Activated effector memory CD4-positive, alpha-beta T cell treated with anti-CD3 and anti-CD28 coated beads, Interleukin-2, amount 50 U/mL, for 16 hours (primary cell): Measurements from ENCODE around the gene UBASH3A.
A peak's percentile ranks its signal among the peaks of the same experiment; 100 is the strongest.

Experiments
- DNase-seq: peaks from one replicate; pipeline ENCODE4 v3.0.0-alpha.2; 2020

UBASH3A gene

DNA sequence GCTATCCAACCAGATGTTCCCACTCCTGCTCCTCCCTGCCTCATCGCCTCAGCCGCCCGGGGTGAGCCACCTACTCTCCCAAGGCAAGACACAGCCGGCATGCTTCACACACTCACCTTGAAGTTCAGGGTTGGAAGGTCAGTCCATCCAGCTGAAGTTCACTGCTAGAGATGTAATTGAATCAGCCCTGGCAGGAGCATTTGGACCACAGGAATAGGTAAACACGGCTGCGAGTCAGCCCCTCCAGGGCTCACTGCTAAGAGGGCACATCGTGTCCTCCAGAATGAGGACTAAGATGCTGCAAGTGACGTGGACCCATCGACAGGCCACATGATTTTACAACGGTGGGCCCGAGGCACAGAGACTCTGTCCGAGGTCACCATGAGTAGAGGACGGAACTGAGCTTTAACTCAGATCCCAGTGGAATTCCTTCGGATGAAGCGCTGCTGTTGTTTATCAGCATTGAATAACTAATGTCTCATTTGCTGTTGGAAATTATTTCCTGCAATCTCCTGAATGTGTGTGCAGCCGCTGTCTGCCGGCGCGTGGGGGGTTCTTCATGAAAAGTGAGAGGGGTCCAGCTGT lies 50.4 kb downstream of the UBASH3A start:
- no peak for DNase-seq

DNA sequence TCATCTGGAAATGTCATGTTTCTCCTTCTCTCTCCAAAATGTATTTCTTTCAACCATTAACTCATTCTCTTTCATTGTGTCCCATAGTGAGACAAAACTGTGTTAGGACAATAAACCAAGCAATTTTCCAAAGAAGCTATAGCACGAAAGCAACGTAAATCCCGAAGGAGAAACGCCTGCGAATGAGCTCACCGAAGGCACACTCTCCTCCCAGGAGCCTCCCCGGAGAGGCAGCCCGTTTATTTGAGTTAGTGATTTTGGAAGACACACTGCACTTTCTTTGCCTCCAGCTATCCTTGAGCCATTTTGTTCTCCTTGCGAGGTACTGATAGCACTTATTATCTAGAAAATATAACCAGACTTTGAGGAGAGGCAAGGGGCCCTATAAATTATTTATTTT lies 51.1 kb downstream of the UBASH3A start:
- no peak for DNase-seq

DNA sequence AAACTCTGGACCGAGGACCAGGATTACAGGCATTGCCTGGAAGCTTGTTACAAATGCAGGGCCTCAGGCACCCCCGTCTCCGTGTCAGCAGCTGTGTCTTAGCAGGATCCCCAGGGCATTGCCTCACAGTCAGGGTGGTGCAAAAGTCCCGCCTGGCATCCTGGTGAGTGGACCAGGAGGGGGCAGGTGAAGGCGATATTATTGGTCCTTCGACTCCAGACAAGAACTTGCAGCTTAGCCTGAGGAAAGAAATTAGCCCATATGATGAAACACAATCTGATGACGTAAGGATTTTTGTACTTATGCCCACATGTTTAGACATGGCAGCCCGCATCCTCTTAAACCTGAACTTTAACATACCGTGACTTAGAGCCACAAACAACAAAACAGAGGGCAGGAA lies 51.5 kb downstream of the UBASH3A start:
- peak; percentile 58 for DNase-seq

DNA sequence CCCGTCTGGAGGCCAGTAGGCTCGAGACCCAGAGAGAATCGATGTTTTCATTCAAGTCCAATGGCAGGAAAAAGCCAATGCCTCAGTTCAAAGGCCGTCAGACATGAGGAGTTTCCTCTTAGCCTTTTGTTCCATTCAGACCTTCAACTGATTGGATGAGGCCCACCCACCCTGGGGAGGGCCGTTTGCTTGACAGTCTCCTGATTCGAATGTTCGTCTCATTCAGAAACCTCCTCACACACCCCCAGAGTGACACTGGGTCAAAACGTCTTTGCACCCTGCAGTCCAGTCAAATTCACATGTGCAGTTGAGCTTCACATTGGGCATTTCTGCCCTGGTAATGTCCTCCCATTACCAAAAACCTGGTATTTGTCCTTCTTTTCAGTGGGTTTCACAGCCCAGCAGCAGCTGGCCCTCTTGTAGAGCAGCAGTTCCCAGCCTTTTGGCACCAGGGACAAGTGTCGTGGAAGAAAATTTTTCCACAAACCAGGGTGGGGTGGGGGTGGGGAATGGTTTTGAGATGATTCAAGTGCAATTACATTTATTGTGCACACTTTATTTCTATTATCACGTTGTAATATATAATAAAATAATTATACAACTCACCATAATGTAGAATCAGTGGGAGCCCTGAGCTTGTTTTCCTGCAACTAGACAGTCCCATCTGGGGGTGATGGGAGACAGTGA lies 52.2 kb downstream of the UBASH3A start:
- DNase-seq: peak; percentile 25

GRCh38 chr21:42456457-42456856 lies 52.8 kb downstream of the UBASH3A start:
- peak; percentile 78 for DNase-seq

GRCh38 chr21:42459082-42459460 lies 55.4 kb downstream of the UBASH3A start:
- DNase-seq: no peak

DNA sequence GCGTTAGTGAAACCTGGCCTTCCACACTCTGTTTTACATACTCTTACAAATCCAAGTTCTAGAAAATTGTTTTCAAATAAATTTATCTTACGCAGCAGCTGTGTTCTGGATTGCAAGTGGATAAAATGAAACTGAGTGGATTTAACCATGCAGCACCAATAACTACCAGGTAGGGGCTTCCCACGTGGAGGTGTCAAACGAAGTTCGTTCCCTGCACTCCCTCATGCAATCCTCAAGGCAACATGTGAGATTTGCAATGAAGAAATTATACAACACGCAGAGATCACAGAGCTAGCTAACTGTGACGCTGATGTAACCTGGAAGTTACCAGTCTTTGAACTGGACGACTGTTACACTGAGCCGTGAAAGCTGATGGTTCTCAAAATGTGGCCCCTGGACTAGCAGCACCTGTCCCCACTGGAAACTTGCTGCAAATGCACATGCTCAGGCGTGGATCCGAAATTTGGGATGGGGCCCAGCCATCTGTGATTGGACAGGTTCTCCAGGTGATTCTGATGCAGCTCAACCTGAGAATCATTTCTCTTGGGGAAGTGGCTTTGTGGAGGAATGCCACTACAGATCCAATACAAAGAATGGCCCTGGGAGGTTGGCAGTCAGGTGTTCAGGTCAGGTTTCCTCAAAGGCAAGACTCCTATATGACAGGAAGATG lies 56.0 kb downstream of the UBASH3A start:
- DNase-seq: peak; percentile 41

- DNase-seq: peak; percentile 77
Measured at GRCh38 chr21:42460391-42461184, 56.9 kb downstream of the UBASH3A start.

DNA sequence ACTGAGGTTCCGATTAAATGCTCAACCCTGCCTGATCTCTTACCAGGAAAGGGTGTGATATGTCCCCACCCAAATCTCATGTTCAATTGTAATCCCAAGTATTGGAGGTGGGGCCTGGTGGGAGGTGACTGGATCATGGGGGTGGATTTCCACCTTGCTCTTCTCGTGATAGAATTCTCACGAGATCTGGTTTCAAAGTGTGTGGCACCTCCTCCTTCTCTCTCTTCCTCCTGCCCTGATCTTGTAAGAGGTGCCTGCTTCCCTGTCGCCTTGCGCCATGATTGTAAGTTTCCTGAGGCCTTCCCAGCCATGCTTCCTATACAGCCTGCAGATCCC lies 57.5 kb downstream of the UBASH3A start:
- DNase-seq: no peak

DNA sequence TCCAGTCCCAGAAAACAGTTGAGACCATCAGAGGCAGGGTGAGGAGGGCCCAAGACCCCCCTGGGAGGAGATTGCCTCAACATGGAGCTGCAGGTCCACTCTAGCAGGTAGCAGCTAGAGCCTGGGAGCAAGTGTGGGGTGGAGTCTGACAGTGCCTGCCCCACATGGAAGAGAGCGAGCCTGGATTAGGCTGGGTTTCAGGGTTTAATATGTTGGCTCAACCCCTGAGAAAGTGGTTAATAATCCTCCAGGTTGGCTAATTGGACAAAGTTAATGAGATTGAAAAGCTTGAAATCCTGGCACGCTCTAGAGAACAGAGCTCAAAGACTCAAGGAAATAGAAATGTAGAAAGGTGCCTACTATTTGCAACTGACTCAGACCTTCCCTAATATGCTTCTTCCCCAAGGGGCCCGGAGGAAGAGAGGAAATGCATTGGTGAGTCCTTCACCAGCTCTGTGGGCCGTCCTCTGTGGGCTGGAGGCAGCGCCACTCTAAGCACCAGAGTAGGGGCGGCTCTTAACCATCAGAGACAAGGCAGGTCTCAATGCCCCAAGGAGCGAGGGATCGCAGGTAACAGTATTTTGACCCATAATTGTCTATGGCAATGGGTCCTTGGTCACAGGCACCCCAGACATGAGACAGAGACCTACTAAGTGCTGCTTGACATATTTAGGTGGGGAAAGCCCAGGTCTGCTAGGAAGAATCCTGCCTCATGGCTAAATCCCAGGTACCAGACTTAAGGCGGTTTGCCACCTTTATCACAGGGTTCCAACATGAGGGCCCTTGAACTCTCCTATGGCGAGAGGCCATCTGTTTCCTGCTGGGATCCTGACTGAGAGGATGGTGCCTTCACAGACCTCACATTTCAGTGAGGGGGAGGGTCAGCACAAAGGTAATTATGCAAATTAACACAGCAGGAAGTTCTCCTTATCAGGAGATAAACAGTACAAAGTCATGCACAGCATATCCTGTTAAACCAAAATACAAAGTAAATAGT lies 58.5 kb downstream of the UBASH3A start:
- peak; percentile 56 for DNase-seq

- DNase-seq: peak; percentile 84
Measured at GRCh38 chr21:42463861-42464515, 60.3 kb downstream of the UBASH3A start.

GRCh38 chr21:42465008-42465802 lies 61.5 kb downstream of the UBASH3A start:
- DNase-seq: peak; percentile 52

- DNase-seq: no peak
Measured at GRCh38 chr21:42465803-42466127, 62.1 kb downstream of the UBASH3A start.

DNA sequence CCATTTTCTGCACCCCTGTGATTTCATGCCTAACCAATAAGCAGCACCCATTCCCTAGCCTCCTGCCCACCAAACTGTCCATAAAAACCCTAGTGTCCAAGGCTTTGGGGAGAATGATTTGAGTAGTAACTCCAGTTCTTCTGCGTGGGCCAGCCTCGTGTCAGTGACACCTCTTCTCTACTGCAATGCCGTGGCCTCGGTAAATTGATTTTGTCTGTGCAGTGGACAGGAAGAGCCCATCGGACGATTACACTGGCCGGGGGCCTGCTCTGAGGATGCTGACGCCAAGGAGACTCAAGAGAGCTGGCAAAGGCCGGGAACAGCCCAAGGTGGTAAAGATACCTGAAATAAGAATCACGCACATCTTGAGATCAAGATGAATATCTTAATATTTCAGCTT lies 63.0 kb downstream of the UBASH3A start:
- DNase-seq: peak; percentile 31

DNA sequence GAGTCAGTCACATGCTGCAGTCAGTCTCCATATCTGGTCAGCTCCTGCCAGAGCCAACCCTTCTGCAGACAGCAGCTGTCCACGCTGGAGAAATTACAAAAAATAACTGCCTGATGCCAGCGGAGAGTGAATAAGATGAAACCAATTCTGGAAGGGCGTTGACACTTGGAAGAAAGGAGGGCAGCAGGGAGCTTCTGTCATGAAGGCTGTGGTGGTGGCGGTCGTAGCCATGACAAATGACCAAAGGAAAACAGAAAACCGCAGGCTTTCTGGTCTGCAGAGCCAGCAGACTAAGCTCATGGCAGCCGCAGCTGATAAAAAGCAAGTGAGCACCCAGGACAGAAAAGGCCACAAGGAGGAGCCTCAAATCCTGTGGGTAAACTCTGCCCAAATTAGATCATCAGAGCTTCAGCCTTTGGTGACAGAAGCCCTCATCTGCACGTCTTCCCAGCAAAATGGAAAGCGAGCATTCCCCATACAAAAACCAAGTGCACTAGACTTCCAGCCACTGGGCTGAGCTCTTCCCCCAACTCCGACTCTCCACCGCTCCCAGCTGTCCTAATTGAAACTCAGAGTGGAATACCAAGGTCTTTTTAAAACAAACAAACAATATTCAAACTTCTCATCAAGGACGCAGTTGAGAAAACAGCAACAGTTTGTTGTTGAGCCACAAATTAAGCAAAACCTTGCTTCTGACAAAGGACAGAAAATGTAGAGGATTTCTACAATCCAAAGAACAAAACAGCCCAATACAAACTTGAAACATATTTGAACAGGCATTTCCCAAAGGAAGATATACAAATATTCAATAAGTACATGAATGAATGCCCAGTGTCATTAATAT lies 63.7 kb downstream of the UBASH3A start:
- peak; percentile 31 for DNase-seq

- peak; percentile 30 for DNase-seq
Measured at GRCh38 chr21:42468491-42469131, 64.9 kb downstream of the UBASH3A start.

DNA sequence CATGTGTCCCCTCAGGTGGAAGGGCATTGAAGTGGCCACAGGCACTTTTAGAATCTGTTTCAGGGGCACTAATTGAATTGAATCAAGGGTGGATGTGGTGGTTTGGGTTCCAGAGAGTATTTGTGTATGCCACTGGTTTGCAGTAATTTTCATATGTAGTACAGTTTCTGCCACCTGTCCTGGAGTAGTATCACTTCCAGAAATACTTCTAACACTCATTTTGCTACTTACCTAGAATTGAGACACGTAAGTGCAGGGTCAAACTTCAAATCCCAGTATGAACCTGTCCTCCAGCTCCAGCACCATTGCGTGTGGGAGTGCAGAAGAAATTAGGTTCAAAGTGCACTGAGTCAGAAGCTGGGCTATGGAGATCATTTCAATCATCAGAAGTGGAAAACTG lies 65.6 kb downstream of the UBASH3A start:
- DNase-seq: no peak

DNA sequence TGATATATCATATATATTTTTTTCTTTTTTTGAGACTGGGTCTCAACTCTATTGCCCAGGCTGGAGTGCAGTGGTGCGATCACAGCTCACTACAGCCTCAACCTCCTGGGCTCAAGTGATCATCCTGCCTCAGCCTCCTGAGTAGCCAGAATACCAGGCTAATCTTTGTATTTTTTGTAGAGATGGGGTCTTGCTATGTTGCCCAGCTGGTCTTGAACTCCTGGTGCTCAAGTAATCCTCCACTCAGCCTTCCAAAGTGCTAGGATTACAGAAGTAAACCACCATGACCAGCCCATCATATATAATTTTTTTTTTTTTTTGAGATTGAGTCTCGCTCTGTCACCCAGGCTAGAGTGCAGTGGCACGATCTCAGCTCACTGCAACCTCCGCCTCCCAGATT lies 66.0 kb downstream of the UBASH3A start:
- peak; percentile 4 for DNase-seq

DNA sequence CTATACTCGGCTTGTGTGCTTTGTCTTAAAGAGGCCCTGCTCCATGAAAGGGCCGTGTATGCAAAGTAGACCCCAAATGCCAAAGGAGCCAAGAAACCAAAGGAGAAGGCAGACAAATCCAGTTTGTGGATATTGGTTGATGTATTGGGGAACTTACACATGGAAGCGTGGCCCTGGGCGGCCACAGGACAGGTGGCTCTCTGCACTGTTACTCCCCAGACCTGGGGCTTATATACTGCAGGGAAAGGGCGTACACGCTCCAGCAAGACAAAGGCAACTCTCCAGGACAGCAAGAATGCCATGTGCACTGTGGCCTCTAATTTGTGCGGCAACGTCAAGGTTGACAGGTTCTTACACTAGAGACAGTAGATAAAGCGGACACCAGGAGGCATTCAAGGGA lies 67.5 kb downstream of the UBASH3A start:
- DNase-seq: peak; percentile 21
